ENCODE measurements around the gene ZNF644. TPM values are rescaled to one million over a fixed set of nuclear protein-coding genes. Genes with fewer than 3 reads are reported as not detected.
"Not testable (repeated sequence)": the region's sequence is repeated elsewhere in the genome, so short reads cannot be mapped to it uniquely, and the experiment has no call there.

ZNF644 gene
- total RNA-seq = 100 to 1,000 TPM in 2 of 3 donors, 10 to 100 TPM in 1; 58.7 to 161 (median 104) TPM

GRCh38 chr1:91021686-91022517, at the start of gene ZNF644:
TSS of gene ZNF644 (minus strand) at chr1:91022035. CDS start at chr1:90982353, 39,682 bp downstream.
- Histone ChIP-seq H3K4me3 (peak within 1 kb of the TSS; percentile 80 to 92 (median 87)), H3K4me1 (peaks cover 0 to 12% of the 10 kb centered on the region in 2 donors), H3K27ac (peak within 1 kb of the TSS; percentile 99 to 100), H3K9me3 (no peaks in the 10 kb centered on the region), H3K27me3 (no peaks in the 10 kb centered on the region), H3K36me3 (no peaks in the 10 kb centered on the region)
- peak; percentile 91 to 95 for DNase-seq (ENCODE audit: low spot score in 2 of 2)
- intact Hi-C loops (cut with DNase I; ENCODE audit: low total_unique reads) = no loop called here
- peak; percentile 84 for TF ChIP-seq POLR2A (IDR thresholded peaks at IDR 0.05)
- TF ChIP-seq CTCF (IDR thresholded peaks at IDR 0.05) = no peak
- TF ChIP-seq POLR2AphosphoS5 (IDR thresholded peaks at IDR 0.05) = peak; percentile 72 to 92 (median 82)

DNA sequence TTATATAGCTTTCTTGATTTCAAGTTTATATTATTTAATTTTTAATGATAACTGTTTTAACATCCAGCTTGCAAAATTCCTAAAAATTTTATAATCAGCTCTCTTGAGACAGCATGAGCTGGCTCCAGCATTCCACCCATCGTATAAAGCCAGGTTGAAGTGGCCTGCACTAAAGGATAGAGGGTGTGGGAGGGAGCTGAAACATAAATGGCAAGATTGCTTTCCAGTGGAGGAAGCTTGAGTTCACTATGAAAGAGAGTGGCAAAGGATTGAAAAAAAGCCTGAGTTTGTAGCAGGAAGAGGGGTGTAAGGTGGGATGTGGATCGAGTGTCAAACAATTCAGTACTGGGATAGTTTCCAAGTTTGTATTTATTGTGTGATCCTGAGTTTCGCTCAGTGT, 48.5 kb upstream of the ZNF644 start:
- intact Hi-C loops (cut with DNase I; ENCODE audit: low total_unique reads) = no loop called here
- H3K4me1 ChIP-seq = no peaks in the 10 kb centered on the region
- H3K27me3 ChIP-seq = no peaks in the 10 kb centered on the region
- H3K4me3 ChIP-seq = no peak overlapping the region
- no peaks in the 10 kb centered on the region for H3K36me3 ChIP-seq
- no peaks in the 10 kb centered on the region for H3K9me3 ChIP-seq
- no peak overlapping the region for H3K27ac ChIP-seq
- DNase-seq (ENCODE audit: low spot score in 2 of 2) = no peak
- TF ChIP-seq CTCF (IDR thresholded peaks at IDR 0.05) = no peak
- TF ChIP-seq POLR2A (IDR thresholded peaks at IDR 0.05) = no peak
- TF ChIP-seq POLR2AphosphoS5 (IDR thresholded peaks at IDR 0.05) = no peak

GRCh38 chr1:91066538-91066937, 44.7 kb upstream of the ZNF644 start:
- intact Hi-C loops (cut with DNase I; ENCODE audit: low total_unique reads) = no loop called here
- Histone ChIP-seq H3K27ac (no peak overlapping the region), H3K36me3 (no peaks in the 10 kb centered on the region), H3K9me3 (no peaks in the 10 kb centered on the region), H3K27me3 (no peaks in the 10 kb centered on the region), H3K4me1 (no peaks in the 10 kb centered on the region), H3K4me3 (no peak overlapping the region)
- DNase-seq (ENCODE audit: low spot score in 2 of 2) = no peak
- TF ChIP-seq CTCF (IDR thresholded peaks at IDR 0.05) (no peak), POLR2AphosphoS5 (IDR thresholded peaks at IDR 0.05) (no peak), POLR2A (IDR thresholded peaks at IDR 0.05) (no peak)

DNA sequence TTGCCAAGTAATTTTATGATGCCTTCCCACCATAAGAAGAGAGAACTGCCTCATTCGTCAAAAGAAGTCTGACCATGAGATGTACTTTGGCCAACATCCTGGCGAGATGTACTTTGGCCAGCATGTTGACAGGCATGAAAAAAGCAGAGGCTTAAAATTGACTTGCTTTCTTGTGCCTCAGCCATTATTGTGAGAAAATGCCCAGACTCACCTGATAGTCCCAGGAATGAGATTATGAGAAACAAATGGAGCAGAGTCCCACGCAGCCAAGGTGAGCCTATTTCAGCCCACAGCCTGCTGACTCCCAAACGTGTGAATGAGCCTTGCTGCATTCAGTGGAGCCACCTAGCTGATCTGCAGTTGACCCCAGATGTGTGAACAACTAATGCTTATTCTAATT, 43.5 kb upstream of the ZNF644 start:
- no peaks in the 10 kb centered on the region for H3K36me3 ChIP-seq
- no peak for DNase-seq (ENCODE audit: low spot score in 2 of 2)
- intact Hi-C loops (cut with DNase I; ENCODE audit: low total_unique reads) = no loop called here
- H3K4me3 ChIP-seq = no peak overlapping the region
- TF ChIP-seq CTCF (IDR thresholded peaks at IDR 0.05) (no peak), POLR2A (IDR thresholded peaks at IDR 0.05) (no peak), POLR2AphosphoS5 (IDR thresholded peaks at IDR 0.05) (no peak)
- no peak overlapping the region for H3K27ac ChIP-seq
- H3K27me3 ChIP-seq = no peaks in the 10 kb centered on the region
- no peaks in the 10 kb centered on the region for H3K9me3 ChIP-seq
- H3K4me1 ChIP-seq = no peaks in the 10 kb centered on the region

GRCh38 chr1:91063403-91063802, 41.6 kb upstream of the ZNF644 start:
- H3K27me3 ChIP-seq; H3K27ac ChIP-seq; H3K4me3 ChIP-seq; H3K4me1 ChIP-seq; H3K36me3 ChIP-seq; intact Hi-C loops (cut with DNase I; ENCODE audit: low total_unique reads); DNase-seq (ENCODE audit: low spot score in 2 of 2); H3K9me3 ChIP-seq: not testable (repeated sequence)

Data from breast epithelium (tissue), 4 donors.